ENCODE measurements around the gene TRAPPC2. TPM values are rescaled to one million over a fixed set of nuclear protein-coding genes. Genes with fewer than 3 reads are reported as not detected.
A peak's percentile ranks its signal among the peaks of the same experiment; 100 is the strongest.

TRAPPC2 gene
- total RNA-seq, 1 experiment from 2014 or later = 11.9 TPM

DNA sequence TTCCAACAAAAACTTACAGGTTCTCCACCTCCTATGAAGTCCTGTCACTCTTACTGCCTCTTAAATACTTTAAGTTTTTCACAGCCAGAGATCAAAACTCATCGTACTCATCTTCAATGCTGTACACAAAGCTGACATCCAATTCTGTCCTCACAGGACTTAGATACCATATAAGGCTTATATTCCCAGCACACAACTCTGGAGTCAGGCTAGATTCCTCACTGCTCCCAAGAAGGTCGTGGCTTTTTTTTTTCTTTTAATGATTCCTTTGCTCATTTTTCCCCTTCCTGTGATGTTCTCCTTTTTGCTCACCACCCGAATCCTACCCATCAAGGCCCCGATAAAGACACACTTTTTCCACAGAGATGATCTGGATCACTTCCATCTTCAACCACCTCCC is 914 bp downstream of the TRAPPC2 start:
- ChIA-PET CTCF (no interaction called here), RAD21 (ENCODE audit: low non-redundant PET in 1 of 2, low total read pairs in 2 of 2, uncharacterized antibody in 2 of 2, unreplicated experiment in 2 of 2) (no interaction called here), POLR2A (interaction anchor here (1.8 kb wide), 1 partner anchor 10 kb away, joined by 6 read pairs; no protein-coding TSS in a partner anchor)
- DNase-seq (ENCODE audit: low read depth, low spot score) = no peak
- peaks cover 3 to 5% of the 10 kb centered on the region in 2 experiments; a peak in 2 of 4 replicates for H3K4me1 ChIP-seq (ENCODE audit: control insufficient read depth in 1 of 2, insufficient read depth in 2 of 2, low read length in 2 of 2)
- H3K4me2 ChIP-seq (ENCODE audit: low read length) = peak overlapping the region; percentile 76
- H3K9me2 ChIP-seq (ENCODE audit: insufficient read depth) = no peaks in the 10 kb centered on the region
- H3K27me3 ChIP-seq (ENCODE audit: insufficient read depth, low read length) = no peaks in the 10 kb centered on the region
- H3K9me3 ChIP-seq (ENCODE audit: control insufficient read depth in 1 of 2, insufficient read depth in 1 of 2, low read depth in 1 of 2, low read length in 2 of 2) = no peaks in the 10 kb centered on the region
- no peaks in the 10 kb centered on the region; a peak in 2 of 4 replicates for H3K36me3 ChIP-seq (ENCODE audit: control insufficient read depth in 1 of 2, insufficient read depth in 2 of 2, low read length in 2 of 2)
- H3K9ac ChIP-seq (ENCODE audit: low read length) = peak overlapping the region; percentile 83
- peak overlapping the region; percentile 67 to 84 for H3K4me3 ChIP-seq (replicated peaks in 1 of 2; ENCODE audit: low read depth in 1 of 2, low read length in 2 of 2)
- H3K27ac ChIP-seq (ENCODE audit: low read depth, low read length) = no peak overlapping the region; the same call in 1 of the 2 replicates
- no peaks in the 10 kb centered on the region for H4K20me1 ChIP-seq (ENCODE audit: insufficient read depth)
- no peak for TF ChIP-seq JUND (IDR thresholded peaks at IDR 0.05)
- TF ChIP-seq, protein P1, sequence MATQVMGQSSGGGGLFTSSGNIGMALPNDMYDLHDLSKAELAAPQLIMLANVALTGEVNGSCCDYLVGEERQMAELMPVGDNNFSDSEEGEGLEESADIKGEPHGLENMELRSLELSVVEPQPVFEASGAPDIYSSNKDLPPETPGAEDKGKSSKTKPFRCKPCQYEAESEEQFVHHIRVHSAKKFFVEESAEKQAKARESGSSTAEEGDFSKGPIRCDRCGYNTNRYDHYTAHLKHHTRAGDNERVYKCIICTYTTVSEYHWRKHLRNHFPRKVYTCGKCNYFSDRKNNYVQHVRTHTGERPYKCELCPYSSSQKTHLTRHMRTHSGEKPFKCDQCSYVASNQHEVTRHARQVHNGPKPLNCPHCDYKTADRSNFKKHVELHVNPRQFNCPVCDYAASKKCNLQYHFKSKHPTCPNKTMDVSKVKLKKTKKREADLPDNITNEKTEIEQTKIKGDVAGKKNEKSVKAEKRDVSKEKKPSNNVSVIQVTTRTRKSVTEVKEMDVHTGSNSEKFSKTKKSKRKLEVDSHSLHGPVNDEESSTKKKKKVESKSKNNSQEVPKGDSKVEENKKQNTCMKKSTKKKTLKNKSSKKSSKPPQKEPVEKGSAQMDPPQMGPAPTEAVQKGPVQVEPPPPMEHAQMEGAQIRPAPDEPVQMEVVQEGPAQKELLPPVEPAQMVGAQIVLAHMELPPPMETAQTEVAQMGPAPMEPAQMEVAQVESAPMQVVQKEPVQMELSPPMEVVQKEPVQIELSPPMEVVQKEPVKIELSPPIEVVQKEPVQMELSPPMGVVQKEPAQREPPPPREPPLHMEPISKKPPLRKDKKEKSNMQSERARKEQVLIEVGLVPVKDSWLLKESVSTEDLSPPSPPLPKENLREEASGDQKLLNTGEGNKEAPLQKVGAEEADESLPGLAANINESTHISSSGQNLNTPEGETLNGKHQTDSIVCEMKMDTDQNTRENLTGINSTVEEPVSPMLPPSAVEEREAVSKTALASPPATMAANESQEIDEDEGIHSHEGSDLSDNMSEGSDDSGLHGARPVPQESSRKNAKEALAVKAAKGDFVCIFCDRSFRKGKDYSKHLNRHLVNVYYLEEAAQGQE (IDR thresholded peaks at IDR 0.05; ENCODE audit: low read depth) = no peak
- TF ChIP-seq, protein P2, sequence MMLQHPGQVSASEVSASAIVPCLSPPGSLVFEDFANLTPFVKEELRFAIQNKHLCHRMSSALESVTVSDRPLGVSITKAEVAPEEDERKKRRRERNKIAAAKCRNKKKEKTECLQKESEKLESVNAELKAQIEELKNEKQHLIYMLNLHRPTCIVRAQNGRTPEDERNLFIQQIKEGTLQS (IDR thresholded peaks at IDR 0.05) = no peak
- no peak for TF ChIP-seq FOSL1 (IDR thresholded peaks at IDR 0.05; ENCODE audit: low read depth)
- no peak for TF ChIP-seq YY1 (IDR thresholded peaks at IDR 0.05; ENCODE audit: extremely low read depth, insufficient replicate concordance, low read depth, low read length)
- no peak for TF ChIP-seq ZNF274 (IDR thresholded peaks at IDR 0.05; ENCODE audit: low read depth, low read length)
- no peak for TF ChIP-seq RAD21 (IDR thresholded peaks at IDR 0.05; ENCODE audit: low read depth)
- no peak for TF ChIP-seq SRF (IDR thresholded peaks at IDR 0.05; ENCODE audit: low read depth)
- TF ChIP-seq POLR2A (IDR thresholded peaks at IDR 0.05; ENCODE audit: borderline replicate concordance, extremely low read depth, insufficient read depth, insufficient read length) = no peak
- no peak for TF ChIP-seq CEBPB (IDR thresholded peaks at IDR 0.05; ENCODE audit: low read depth)
- no peak for TF ChIP-seq POLR2AphosphoS5 (IDR thresholded peaks at IDR 0.05; ENCODE audit: low read depth, low read length)
- TF ChIP-seq EGR1 (IDR thresholded peaks at IDR 0.05; ENCODE audit: low read depth) = no peak
- TF ChIP-seq, protein P3, sequence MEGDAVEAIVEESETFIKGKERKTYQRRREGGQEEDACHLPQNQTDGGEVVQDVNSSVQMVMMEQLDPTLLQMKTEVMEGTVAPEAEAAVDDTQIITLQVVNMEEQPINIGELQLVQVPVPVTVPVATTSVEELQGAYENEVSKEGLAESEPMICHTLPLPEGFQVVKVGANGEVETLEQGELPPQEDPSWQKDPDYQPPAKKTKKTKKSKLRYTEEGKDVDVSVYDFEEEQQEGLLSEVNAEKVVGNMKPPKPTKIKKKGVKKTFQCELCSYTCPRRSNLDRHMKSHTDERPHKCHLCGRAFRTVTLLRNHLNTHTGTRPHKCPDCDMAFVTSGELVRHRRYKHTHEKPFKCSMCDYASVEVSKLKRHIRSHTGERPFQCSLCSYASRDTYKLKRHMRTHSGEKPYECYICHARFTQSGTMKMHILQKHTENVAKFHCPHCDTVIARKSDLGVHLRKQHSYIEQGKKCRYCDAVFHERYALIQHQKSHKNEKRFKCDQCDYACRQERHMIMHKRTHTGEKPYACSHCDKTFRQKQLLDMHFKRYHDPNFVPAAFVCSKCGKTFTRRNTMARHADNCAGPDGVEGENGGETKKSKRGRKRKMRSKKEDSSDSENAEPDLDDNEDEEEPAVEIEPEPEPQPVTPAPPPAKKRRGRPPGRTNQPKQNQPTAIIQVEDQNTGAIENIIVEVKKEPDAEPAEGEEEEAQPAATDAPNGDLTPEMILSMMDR (IDR thresholded peaks at IDR 0.05 in 2 of 3, conservative IDR thresholded peaks at IDR 0.05 in 1 of 3; ENCODE audit: borderline replicate concordance in 1 of 3, insufficient read depth in 1 of 3, low read depth in 2 of 3, low read length in 2 of 3) = no peak
- TF ChIP-seq CBX3 (IDR thresholded peaks at IDR 0.05; ENCODE audit: low read depth) = no peak
- no peak for TF ChIP-seq TCF7L2 (IDR thresholded peaks at IDR 0.05; ENCODE audit: borderline replicate concordance, extremely low read depth, insufficient read depth, insufficient read length)
- peaks cover 41% of the 10 kb centered on the region for H3K79me2 ChIP-seq (ENCODE audit: insufficient read depth, low read length)
- intact Hi-C loops (cut with micrococcal nuclease) = loop anchor here (5.0 kb wide), 1 partner anchor 41 kb away; no protein-coding TSS in a partner anchor
- ATAC-seq = no peak
- no TSS peak for BruUV-seq (replicated peaks)
- no peak overlapping the region for H2AFZ ChIP-seq (ENCODE audit: low read depth, low read length, poor library complexity, severe bottlenecking)
